Astrocyte of the spinal cord (primary cell): Measurements from ENCODE around the gene SLC15A3.
A peak's percentile ranks its signal among the peaks of the same experiment; 100 is the strongest.

Source experiments
- DNase-seq: peaks from one replicate; pipeline ENCODE4 v3.0.0; 2011; ENCODE audit warnings: low read depth, low spot score
- H3K4me3 ChIP-seq: 2 replicates; pipeline ENCODE4 v1.5.1; 2011; ENCODE audit warnings: low read depth, mild to moderate bottlenecking, low read length, moderate library complexity
- in situ Hi-C: cut with HindIII; loops from 2 replicates; pipeline ENCODE4 v1.10.0; 2017; ENCODE audit warnings: low sequenced_read_pairs
- TF ChIP-seq, protein P1 (sequence below): IDR thresholded peaks from 2 replicates; pipeline ENCODE4 v1.5.1; 2012; ENCODE audit warnings: low read depth, mild to moderate bottlenecking, low read length, inconsistent platforms

The SLC15A3 gene

DNA sequence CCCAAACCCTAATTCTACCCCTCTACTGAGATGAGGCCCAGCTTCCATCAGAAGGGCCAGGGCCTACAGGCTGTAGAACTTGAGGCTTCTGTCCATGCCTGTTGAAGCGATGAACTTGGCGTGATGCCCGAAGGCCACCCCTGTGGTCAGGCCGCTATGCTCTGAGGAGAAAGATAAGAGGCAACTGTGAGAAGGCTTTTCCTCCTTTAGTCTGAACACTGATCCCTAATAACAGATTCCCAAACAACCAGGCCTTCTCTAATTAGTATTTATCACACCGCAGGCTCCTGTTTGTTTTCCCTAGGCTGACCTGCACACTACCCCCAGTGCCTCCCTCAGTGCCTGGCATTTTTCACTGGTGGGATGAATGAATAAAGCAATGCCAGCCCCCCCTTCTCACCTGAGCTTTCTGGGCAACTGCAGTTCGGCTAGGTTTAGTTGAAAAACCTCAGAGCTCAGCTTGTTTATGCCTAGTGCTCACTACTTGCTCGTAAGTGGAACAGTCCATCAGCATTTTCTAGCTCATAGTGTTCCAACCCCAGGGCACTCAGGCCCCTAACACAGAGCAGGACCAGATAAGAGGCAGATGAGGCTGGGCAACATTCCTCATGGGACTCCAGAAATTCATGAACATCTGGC is 60.8 kb downstream of the SLC15A3 start:
- TF ChIP-seq, protein P1, sequence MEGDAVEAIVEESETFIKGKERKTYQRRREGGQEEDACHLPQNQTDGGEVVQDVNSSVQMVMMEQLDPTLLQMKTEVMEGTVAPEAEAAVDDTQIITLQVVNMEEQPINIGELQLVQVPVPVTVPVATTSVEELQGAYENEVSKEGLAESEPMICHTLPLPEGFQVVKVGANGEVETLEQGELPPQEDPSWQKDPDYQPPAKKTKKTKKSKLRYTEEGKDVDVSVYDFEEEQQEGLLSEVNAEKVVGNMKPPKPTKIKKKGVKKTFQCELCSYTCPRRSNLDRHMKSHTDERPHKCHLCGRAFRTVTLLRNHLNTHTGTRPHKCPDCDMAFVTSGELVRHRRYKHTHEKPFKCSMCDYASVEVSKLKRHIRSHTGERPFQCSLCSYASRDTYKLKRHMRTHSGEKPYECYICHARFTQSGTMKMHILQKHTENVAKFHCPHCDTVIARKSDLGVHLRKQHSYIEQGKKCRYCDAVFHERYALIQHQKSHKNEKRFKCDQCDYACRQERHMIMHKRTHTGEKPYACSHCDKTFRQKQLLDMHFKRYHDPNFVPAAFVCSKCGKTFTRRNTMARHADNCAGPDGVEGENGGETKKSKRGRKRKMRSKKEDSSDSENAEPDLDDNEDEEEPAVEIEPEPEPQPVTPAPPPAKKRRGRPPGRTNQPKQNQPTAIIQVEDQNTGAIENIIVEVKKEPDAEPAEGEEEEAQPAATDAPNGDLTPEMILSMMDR, result no peak
- DNase-seq, result no peak
- H3K4me3 ChIP-seq, result no peak overlapping the region
- in situ Hi-C loops, result no loop called here

DNA sequence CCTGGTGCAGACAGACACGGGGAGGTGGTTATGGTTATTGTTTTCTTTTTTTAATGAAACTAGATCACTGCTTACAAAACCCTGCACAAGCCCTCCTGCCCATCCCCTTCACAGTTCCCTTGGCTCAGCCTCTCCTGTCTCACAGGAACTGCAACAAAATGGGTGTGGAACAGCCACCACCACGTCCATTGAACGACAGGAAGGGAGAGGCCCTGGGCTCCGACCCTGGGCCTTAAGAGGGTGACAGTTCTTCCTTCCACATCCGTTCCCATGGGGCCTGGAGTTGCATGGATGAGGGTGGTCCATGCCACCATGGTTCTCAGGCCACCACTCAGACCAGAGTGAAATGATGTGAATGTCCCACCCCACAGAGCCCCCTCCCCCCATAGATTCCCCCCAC is 61.3 kb downstream of the SLC15A3 start:
- in situ Hi-C loops, result no loop called here
- TF ChIP-seq, protein P1, result no peak
- H3K4me3 ChIP-seq, result no peak overlapping the region
- DNase-seq, result no peak

DNA sequence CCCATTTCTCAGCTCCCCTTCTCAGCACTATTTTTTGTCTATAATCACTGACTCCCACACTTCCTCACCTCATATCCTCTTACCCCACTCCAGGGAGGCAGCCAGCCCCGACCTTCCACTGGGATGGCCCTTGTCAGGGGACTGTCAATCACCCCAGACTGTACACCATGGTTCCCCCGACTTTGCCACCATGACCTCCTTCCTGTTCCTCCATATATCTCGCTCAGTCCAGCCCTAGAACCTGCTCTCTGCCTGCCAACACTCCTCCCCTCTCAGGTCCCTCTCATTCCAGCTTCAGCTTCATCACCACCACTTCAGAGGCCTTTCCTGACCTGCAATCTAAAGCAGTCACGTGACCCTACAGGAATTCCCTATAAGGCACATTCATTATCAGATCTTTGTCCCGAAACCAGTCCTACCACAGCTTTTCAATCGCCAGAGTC is 62.1 kb downstream of the SLC15A3 start:
- no peak for DNase-seq
- H3K4me3 ChIP-seq, result no peak overlapping the region
- in situ Hi-C loops, result no loop called here
- TF ChIP-seq, protein P1, result no peak

DNA sequence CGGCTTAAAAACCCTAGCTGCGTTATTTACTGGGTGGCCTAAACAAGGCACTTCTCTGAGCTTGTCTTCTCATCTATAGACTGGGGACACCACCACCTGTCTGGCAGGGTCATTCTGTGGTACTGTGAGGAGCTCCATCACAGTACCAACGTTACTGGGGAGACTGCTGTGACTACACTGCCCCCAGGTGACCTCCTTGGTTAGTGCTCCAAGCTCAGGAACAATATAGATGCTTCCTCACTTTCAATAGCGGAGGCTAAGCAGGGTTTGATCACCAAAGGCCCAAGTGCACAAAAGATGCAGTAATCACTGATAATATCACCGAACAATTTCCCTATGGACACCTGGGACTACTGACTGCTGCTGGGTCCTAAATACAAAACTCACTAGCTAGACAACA is 64.4 kb downstream of the SLC15A3 start:
- peak; percentile 65 for DNase-seq
- TF ChIP-seq, protein P1, result peak; percentile 80
- in situ Hi-C loops, result no loop called here

More for the DNA sequence above, 64.4 kb downstream of the SLC15A3 start:
- no peak overlapping the region for H3K4me3 ChIP-seq
